ENCODE data around the gene PVALB. TPM values are rescaled to one million over a fixed set of nuclear protein-coding genes. Genes with fewer than 3 reads are reported as not detected.

PVALB gene
- total RNA-seq, 3 donors from 2014 or later (not counting 1 experiment from before 2014, with no cell fraction given): 0.99 TPM; not detected in 2

DNA sequence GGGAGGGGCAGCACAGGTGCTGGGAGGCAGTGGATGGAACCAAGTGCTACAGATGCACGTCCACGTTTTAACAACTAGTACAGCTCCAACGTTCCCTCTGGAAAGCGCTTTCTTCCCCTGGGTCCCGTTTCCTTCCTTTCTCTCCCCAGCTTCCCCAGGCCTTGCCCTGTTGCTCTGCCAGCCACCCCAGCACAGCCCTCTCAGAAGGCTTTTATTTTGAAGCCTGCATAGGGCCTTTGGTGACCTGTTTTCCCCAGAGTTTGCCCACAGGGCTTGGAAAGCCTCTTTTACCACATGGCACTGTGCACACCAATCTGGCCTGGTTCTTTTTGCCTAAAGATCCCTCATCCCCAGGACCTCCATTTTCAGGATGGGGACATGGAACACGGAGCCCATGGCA is 30.1 kb upstream of the PVALB start:
- DNase-seq (no peak), ATAC-seq (no peak)
- Mint-ChIP-seq H3K4me1 (no peaks in the 10 kb centered on the region), H3K4me3 (no peak overlapping the region), H3K27me3 (ENCODE audit: low read depth in 2 of 2) (peaks cover 38 to 41% of the 10 kb centered on the region in 2 donors), H3K36me3 (no peaks in the 10 kb centered on the region), H3K9me3 (no peaks in the 10 kb centered on the region), H3K27ac (no peak overlapping the region)
- H3K27ac ChIP-seq (ENCODE audit: low read length): no peak overlapping the region
- no peak overlapping the region for H3K4me3 ChIP-seq (ENCODE audit: low read length)
- WGBS (ENCODE audit: insufficient coverage): 71% methylated on average over 6 of the region's 6 CpGs
- no peaks in the 10 kb centered on the region for H3K4me1 ChIP-seq (ENCODE audit: control insufficient read depth, insufficient read depth, low read length)
- no peaks in the 10 kb centered on the region for H3K9me3 ChIP-seq (ENCODE audit: control insufficient read depth, insufficient read depth, low read length)
- no peaks in the 10 kb centered on the region for H3K36me3 ChIP-seq (ENCODE audit: control insufficient read depth, insufficient read depth, low read length)
- intact Hi-C loops (cut with micrococcal nuclease): no loop called here
- H3K27me3 ChIP-seq (ENCODE audit: control insufficient read depth, insufficient read depth, low read length): peaks cover 2% of the 10 kb centered on the region
- TF ChIP-seq, protein P1, sequence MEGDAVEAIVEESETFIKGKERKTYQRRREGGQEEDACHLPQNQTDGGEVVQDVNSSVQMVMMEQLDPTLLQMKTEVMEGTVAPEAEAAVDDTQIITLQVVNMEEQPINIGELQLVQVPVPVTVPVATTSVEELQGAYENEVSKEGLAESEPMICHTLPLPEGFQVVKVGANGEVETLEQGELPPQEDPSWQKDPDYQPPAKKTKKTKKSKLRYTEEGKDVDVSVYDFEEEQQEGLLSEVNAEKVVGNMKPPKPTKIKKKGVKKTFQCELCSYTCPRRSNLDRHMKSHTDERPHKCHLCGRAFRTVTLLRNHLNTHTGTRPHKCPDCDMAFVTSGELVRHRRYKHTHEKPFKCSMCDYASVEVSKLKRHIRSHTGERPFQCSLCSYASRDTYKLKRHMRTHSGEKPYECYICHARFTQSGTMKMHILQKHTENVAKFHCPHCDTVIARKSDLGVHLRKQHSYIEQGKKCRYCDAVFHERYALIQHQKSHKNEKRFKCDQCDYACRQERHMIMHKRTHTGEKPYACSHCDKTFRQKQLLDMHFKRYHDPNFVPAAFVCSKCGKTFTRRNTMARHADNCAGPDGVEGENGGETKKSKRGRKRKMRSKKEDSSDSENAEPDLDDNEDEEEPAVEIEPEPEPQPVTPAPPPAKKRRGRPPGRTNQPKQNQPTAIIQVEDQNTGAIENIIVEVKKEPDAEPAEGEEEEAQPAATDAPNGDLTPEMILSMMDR (IDR thresholded peaks at IDR 0.05): no peak

DNA sequence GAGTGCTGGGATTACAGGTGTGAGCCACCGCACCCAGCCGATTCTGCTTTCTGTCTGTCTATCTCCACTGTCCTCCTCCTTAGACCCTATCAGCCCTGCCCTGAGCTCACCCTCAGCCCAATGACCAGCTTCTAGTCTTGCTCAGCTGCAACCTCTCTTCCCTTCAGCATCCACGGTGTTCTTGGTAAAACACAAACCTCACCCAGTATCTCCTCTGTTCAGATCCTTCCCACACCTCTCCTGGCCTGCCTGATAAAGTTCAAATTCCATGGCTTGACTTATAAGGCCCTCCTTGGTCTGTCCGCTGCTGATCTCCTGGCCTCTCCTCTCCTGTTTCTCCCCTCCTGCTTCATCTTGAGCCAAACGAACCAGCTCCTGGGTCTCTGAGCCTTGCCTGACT is 29.4 kb upstream of the PVALB start:
- WGBS (ENCODE audit: insufficient coverage): 83% methylated on average over 5 of the region's 5 CpGs
- no peak for DNase-seq
- Mint-ChIP-seq H3K4me1 (no peaks in the 10 kb centered on the region), H3K36me3 (no peaks in the 10 kb centered on the region), H3K27ac (no peak overlapping the region), H3K9me3 (no peaks in the 10 kb centered on the region), H3K27me3 (ENCODE audit: low read depth in 2 of 2) (peaks cover 43 to 48% of the 10 kb centered on the region in 2 donors), H3K4me3 (no peak overlapping the region)
- Histone ChIP-seq H3K27me3 (ENCODE audit: control insufficient read depth, insufficient read depth, low read length) (peaks cover 2% of the 10 kb centered on the region), H3K36me3 (ENCODE audit: control insufficient read depth, insufficient read depth, low read length) (no peaks in the 10 kb centered on the region), H3K9me3 (ENCODE audit: control insufficient read depth, insufficient read depth, low read length) (no peaks in the 10 kb centered on the region), H3K4me1 (ENCODE audit: control insufficient read depth, insufficient read depth, low read length) (no peaks in the 10 kb centered on the region), H3K4me3 (ENCODE audit: low read length) (no peak overlapping the region), H3K27ac (ENCODE audit: low read length) (no peak overlapping the region)
- TF ChIP-seq, protein P1 (IDR thresholded peaks at IDR 0.05): no peak
- intact Hi-C loops (cut with micrococcal nuclease): no loop called here
- ATAC-seq: no peak

DNA sequence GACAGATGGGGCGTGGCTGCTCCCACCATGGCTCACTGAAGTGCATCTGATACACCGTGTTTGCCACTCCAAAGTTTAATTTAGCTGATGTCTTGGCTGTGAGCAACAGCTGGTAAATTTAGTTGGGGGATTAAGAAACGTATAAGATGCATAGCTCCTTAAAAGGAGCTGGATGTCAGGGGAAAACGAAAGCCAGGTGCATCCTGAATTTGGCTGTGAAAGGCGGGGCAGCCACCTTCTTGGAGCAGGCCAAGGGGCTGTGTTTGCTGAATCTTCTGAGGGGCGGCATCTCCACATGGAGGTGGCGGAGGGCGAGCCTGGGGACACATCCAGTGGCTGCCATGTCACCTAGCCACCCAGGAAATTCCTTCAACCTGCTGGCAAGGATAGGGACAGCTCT is 23.3 kb upstream of the PVALB start:
- WGBS (ENCODE audit: insufficient coverage): 38% methylated on average over 8 of the region's 8 CpGs
- TF ChIP-seq, protein P1 (IDR thresholded peaks at IDR 0.05): no peak
- no peak overlapping the region for H3K27ac ChIP-seq (ENCODE audit: low read length)
- H3K9me3 Mint-ChIP-seq: no peaks in the 10 kb centered on the region
- ATAC-seq: no peak
- peaks cover 30 to 55% of the 10 kb centered on the region in 2 donors for H3K27me3 Mint-ChIP-seq (ENCODE audit: low read depth in 2 of 2)
- H3K36me3 Mint-ChIP-seq: no peaks in the 10 kb centered on the region
- H3K4me1 ChIP-seq (ENCODE audit: control insufficient read depth, insufficient read depth, low read length): no peaks in the 10 kb centered on the region
- intact Hi-C loops (cut with micrococcal nuclease): no loop called here
- no peaks in the 10 kb centered on the region for H3K9me3 ChIP-seq (ENCODE audit: control insufficient read depth, insufficient read depth, low read length)
- no peak overlapping the region for H3K4me3 Mint-ChIP-seq
- no peak for DNase-seq
- H3K4me3 ChIP-seq (ENCODE audit: low read length): no peak overlapping the region
- no peaks in the 10 kb centered on the region for H3K4me1 Mint-ChIP-seq
- peaks cover 2% of the 10 kb centered on the region for H3K27me3 ChIP-seq (ENCODE audit: control insufficient read depth, insufficient read depth, low read length)
- H3K36me3 ChIP-seq (ENCODE audit: control insufficient read depth, insufficient read depth, low read length): no peaks in the 10 kb centered on the region
- no peak overlapping the region for H3K27ac Mint-ChIP-seq

DNA sequence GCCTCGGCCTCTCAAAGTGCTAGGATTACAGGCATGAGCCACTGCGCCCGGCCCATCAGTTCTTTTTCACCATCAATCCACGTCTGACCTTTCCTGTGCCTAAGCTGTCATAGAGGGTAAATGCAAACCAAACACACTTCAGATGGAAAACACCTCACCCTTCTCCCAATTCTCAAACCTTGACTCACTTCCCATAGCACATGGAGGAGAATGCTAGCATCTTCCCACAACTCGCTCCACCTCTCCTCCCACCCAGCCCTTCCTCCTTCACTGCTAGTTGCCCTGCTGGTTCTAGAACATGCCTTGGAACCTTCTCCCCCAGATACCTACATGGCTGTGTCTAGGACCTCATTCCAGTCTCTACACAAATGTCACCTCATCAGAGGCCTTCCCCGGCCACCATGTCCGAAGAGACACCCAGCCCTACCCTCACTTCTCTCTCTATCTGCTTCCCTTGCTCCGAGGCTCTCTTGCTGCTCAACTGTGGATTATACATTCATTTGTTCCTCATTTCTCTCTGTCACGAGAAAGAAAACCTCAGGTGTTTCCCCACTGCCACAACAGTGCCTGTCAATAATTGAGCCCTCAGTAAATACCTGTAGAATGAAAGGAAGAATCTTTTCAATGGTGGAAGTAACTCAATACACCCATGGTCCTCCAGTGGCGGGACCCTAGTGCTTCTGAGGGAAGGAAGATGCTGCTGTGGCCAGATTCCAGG is 22.7 kb upstream of the PVALB start:
- Mint-ChIP-seq H3K4me3 (no peak overlapping the region), H3K27ac (no peak overlapping the region), H3K27me3 (ENCODE audit: low read depth in 2 of 2) (peaks cover 30 to 49% of the 10 kb centered on the region in 2 donors), H3K36me3 (no peaks in the 10 kb centered on the region), H3K9me3 (no peaks in the 10 kb centered on the region), H3K4me1 (no peaks in the 10 kb centered on the region)
- ATAC-seq (no peak), DNase-seq (no peak)
- Histone ChIP-seq H3K4me1 (ENCODE audit: control insufficient read depth, insufficient read depth, low read length) (no peaks in the 10 kb centered on the region), H3K4me3 (ENCODE audit: low read length) (no peak overlapping the region), H3K36me3 (ENCODE audit: control insufficient read depth, insufficient read depth, low read length) (no peaks in the 10 kb centered on the region), H3K27me3 (ENCODE audit: control insufficient read depth, insufficient read depth, low read length) (peaks cover 2% of the 10 kb centered on the region), H3K9me3 (ENCODE audit: control insufficient read depth, insufficient read depth, low read length) (no peaks in the 10 kb centered on the region), H3K27ac (ENCODE audit: low read length) (no peak overlapping the region)
- TF ChIP-seq, protein P1 (IDR thresholded peaks at IDR 0.05): no peak
- WGBS (ENCODE audit: insufficient coverage): 71% methylated on average over 10 of the region's 10 CpGs
- intact Hi-C loops (cut with micrococcal nuclease): no loop called here
